GM23338 (cell line): Measurements from ENCODE around the gene TOPAZ1.

Source experiments
- CREB1 ChIP-seq: fragments of 250-450 bp; sonication (Bioruptor Pico); IDR thresholded peaks from 2 replicates; pipeline ENCODE4 v1.5.0; 2020; ENCODE audit warnings: low read depth, mild to moderate bottlenecking, moderate library complexity
- CTCF ChIP-seq, 2 experiments: fragments of 200-600 bp in 1 of 2; sonication (generic) in 1 of 2; conservative IDR thresholded peaks; 2 replicates each; pipeline versions ENCODE4 v1.5.1 to v1.6.1; 2016 to 2017; ENCODE audit warnings: antibody characterized with exemption in 2 of 2, low read depth in 2 of 2, mild to moderate bottlenecking in 2 of 2, moderate library complexity in 1 of 2
- ETS1 ChIP-seq: IDR thresholded peaks from 2 replicates; pipeline ENCODE4 v1.6.1; 2016; ENCODE audit warnings: antibody characterized with exemption
- EZH2 ChIP-seq: fragments of 200-600 bp; sonication (generic); IDR thresholded peaks from one replicate; pipeline ENCODE4 v1.8.0; 2017; ENCODE audit warnings: antibody characterized with exemption, mild to moderate bottlenecking, low read depth; ENCODE audit not compliant: unreplicated experiment
- EZH2phosphoT487 ChIP-seq: fragments of 200-600 bp; sonication (generic); IDR thresholded peaks from one replicate; pipeline ENCODE4 v1.8.1; 2018; ENCODE audit warnings: antibody characterized with exemption; ENCODE audit not compliant: unreplicated experiment
- JUNB ChIP-seq: IDR thresholded peaks from one replicate; pipeline ENCODE4 v1.6.1; 2016; ENCODE audit warnings: antibody characterized with exemption; ENCODE audit not compliant: unreplicated experiment
- NANOG ChIP-seq: IDR thresholded peaks from 2 replicates; pipeline ENCODE4 v1.6.1; 2016; ENCODE audit warnings: antibody characterized with exemption, borderline replicate concordance
- POLR2AphosphoS5 ChIP-seq: IDR thresholded peaks from 2 replicates; pipeline ENCODE4 v1.6.1; 2016; ENCODE audit warnings: antibody characterized with exemption, low read depth
- REST ChIP-seq: IDR thresholded peaks from one replicate; pipeline ENCODE4 v1.6.1; 2018; ENCODE audit warnings: antibody characterized with exemption; ENCODE audit not compliant: unreplicated experiment
- STAT1 ChIP-seq: IDR thresholded peaks from one replicate; pipeline ENCODE4 v1.6.1; 2016; ENCODE audit warnings: antibody characterized with exemption; ENCODE audit not compliant: unreplicated experiment
- ZNF114 ChIP-seq: fragments of 250-450 bp; sonication (Bioruptor Pico); IDR thresholded peaks from 2 replicates; pipeline ENCODE4 v1.5.0; 2020; ENCODE audit warnings: mild to moderate bottlenecking, moderate library complexity
- ZNF331 ChIP-seq: fragments of 250-450 bp; sonication (Bioruptor Pico); IDR thresholded peaks from 2 replicates; pipeline ENCODE4 v1.5.0; 2020; ENCODE audit warnings: low read depth, mild to moderate bottlenecking, moderate library complexity

- TF ChIP-seq CTCF (conservative IDR thresholded peaks at IDR 0.05; ENCODE audit: low read depth in 2 of 2) (no peak), POLR2AphosphoS5 (no peak), EZH2phosphoT487 (no peak), EZH2 (no peak), REST (no peak), NANOG (no peak), ZNF331 (CRISPR knock-in tag) (no peak), STAT1 (no peak), JUNB (no peak), ETS1 (no peak), CREB1 (CRISPR knock-in tag) (no peak), ZNF114 (no peak)
Observed at GRCh38 chr3:44342176-44342790, 100.6 kb downstream of the TOPAZ1 start.
